ENCODE results near the gene SNED1.

Gene SNED1

DNA sequence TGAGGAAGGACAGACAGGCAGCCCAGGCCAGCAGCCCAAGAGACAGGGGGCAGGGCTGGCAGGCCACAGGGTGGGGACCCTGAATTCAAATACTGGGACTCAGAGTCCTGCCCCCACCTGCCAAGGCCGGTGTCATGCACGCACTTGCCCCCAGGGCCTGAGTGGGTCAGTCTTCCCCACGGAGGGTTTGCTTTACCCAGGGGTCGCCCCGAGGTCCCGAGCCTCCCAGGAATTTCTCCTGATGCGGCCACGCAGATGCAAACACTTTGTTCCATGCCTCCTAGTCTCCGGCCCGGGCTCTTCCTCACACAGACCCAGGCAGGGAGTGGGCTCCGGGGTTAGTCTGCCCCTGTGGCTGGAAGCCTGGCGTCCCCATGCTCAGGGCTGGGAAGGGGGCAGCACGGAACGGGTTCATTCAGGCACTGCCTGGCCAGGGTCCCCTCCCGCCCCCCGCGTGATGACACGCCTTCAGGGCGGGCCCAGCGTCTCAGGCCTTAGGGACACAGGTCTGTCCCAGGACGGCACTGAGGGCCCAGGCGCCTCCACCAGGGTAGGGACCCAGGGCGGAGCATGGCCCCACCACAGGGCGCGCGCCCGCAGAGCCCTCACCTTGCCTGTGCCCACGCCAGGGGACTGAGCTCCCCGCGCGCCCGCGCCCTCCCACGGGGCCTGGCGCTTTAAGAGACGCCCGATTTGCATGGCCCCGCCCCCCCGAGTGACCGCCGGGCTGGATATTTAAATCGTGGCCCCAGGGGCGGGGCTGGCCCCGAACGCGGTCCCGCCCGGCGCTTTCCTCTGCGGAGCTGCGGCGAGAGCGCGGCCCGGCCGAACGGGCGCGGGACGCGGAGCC lies at the start of gene SNED1:
TSS of gene SNED1 (plus strand) at position 763 of the 850 bp plus-strand sequence. CDS start 220 bp downstream, outside the sequence.
- peak within 1 kb of the TSS; percentile 49; the same call in 1 of the 2 replicates for H3K27ac ChIP-seq (ENCODE audit: extremely low read depth, low read depth, low read length)
- CTCF ChIA-PET, result no interaction called here
- POLR2A ChIA-PET, result interaction anchor here (1.0 to 1.2 kb wide), 2 partner anchors 12 to 104 kb away, joined by 3 to 5 read pairs; no protein-coding TSS in a partner anchor
- H3K4me3 ChIP-seq (ENCODE audit: low read depth, low read length), result peak within 1 kb of the TSS; percentile 56
- no peaks in the 10 kb centered on the region for H3K9me3 ChIP-seq (ENCODE audit: control insufficient read depth, insufficient read depth, low read depth, low read length)
- H3K4me1 ChIP-seq (ENCODE audit: control insufficient read depth, insufficient read depth, low read length), result peaks cover 6% of the 10 kb centered on the region; the same call in 1 of the 2 replicates
- peaks cover 0 to 15% of the 10 kb centered on the region in 2 experiments; a peak in 1 of 3 replicates for H3K36me3 ChIP-seq (ENCODE audit: control insufficient read depth in 2 of 2, insufficient read depth in 1 of 2, low read length in 2 of 2)
- TF ChIP-seq, protein P1, sequence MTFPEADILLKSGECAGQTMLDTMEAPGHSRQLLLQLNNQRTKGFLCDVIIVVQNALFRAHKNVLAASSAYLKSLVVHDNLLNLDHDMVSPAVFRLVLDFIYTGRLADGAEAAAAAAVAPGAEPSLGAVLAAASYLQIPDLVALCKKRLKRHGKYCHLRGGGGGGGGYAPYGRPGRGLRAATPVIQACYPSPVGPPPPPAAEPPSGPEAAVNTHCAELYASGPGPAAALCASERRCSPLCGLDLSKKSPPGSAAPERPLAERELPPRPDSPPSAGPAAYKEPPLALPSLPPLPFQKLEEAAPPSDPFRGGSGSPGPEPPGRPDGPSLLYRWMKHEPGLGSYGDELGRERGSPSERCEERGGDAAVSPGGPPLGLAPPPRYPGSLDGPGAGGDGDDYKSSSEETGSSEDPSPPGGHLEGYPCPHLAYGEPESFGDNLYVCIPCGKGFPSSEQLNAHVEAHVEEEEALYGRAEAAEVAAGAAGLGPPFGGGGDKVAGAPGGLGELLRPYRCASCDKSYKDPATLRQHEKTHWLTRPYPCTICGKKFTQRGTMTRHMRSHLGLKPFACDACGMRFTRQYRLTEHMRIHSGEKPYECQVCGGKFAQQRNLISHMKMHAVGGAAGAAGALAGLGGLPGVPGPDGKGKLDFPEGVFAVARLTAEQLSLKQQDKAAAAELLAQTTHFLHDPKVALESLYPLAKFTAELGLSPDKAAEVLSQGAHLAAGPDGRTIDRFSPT (tag by site-specific recombination; IDR thresholded peaks at IDR 0.05), result no peak
- TF ChIP-seq ZNF514 (tag by site-specific recombination; IDR thresholded peaks at IDR 0.05) (no peak), SP7 (tag by site-specific recombination; IDR thresholded peaks at IDR 0.05) (no peak), ZBTB20 (tag by site-specific recombination; IDR thresholded peaks at IDR 0.05) (peak; percentile 69; the same call in 1 of the 2 replicates), ZNF792 (tag by site-specific recombination; IDR thresholded peaks at IDR 0.05) (no peak), ZNF174 (tag by site-specific recombination; IDR thresholded peaks at IDR 0.05) (no peak), GLI4 (tag by site-specific recombination; IDR thresholded peaks at IDR 0.05) (no peak), SP3 (tag by site-specific recombination; IDR thresholded peaks at IDR 0.05) (peak; percentile 81), ZNF416 (tag by site-specific recombination; IDR thresholded peaks at IDR 0.05) (no peak), SALL2 (tag by site-specific recombination; IDR thresholded peaks at IDR 0.05; ENCODE audit: borderline replicate concordance) (no peak), ZNF112 (tag by site-specific recombination; IDR thresholded peaks at IDR 0.05) (no peak), ZNF768 (tag by site-specific recombination; IDR thresholded peaks at IDR 0.05) (no peak), ZNF530 (tag by site-specific recombination; IDR thresholded peaks at IDR 0.05; ENCODE audit: low read depth) (no peak), EGR2 (tag by site-specific recombination; IDR thresholded peaks at IDR 0.05; ENCODE audit: low read depth) (peak; percentile 41; the same call in 1 of the 2 replicates), ZFP41 (tag by site-specific recombination; IDR thresholded peaks at IDR 0.05; ENCODE audit: borderline replicate concordance) (no peak)
- TF ChIP-seq, protein P2, sequence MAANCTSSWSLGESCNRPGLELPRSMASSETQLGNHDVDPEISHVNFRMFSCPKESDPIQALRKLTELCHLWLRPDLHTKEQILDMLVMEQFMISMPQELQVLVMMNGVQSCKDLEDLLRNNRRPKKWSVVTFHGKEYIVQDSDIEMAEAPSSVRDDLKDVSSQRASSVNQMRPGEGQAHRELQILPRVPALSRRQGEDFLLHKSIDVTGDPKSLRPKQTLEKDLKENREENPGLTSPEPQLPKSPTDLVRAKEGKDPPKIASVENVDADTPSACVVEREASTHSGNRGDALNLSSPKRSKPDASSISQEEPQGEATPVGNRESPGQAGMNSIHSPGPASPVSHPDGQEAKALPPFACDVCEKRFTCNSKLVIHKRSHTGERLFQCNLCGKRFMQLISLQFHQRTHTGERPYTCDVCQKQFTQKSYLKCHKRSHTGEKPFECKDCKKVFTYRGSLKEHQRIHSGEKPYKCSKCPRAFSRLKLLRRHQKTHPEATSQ (tag by site-specific recombination; IDR thresholded peaks at IDR 0.05), result no peak
- TF ChIP-seq, protein P3, sequence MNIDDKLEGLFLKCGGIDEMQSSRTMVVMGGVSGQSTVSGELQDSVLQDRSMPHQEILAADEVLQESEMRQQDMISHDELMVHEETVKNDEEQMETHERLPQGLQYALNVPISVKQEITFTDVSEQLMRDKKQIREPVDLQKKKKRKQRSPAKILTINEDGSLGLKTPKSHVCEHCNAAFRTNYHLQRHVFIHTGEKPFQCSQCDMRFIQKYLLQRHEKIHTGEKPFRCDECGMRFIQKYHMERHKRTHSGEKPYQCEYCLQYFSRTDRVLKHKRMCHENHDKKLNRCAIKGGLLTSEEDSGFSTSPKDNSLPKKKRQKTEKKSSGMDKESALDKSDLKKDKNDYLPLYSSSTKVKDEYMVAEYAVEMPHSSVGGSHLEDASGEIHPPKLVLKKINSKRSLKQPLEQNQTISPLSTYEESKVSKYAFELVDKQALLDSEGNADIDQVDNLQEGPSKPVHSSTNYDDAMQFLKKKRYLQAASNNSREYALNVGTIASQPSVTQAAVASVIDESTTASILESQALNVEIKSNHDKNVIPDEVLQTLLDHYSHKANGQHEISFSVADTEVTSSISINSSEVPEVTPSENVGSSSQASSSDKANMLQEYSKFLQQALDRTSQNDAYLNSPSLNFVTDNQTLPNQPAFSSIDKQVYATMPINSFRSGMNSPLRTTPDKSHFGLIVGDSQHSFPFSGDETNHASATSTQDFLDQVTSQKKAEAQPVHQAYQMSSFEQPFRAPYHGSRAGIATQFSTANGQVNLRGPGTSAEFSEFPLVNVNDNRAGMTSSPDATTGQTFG (tag by site-specific recombination; IDR thresholded peaks at IDR 0.05; ENCODE audit: borderline replicate concordance), result no peak
- TF ChIP-seq, protein P4, sequence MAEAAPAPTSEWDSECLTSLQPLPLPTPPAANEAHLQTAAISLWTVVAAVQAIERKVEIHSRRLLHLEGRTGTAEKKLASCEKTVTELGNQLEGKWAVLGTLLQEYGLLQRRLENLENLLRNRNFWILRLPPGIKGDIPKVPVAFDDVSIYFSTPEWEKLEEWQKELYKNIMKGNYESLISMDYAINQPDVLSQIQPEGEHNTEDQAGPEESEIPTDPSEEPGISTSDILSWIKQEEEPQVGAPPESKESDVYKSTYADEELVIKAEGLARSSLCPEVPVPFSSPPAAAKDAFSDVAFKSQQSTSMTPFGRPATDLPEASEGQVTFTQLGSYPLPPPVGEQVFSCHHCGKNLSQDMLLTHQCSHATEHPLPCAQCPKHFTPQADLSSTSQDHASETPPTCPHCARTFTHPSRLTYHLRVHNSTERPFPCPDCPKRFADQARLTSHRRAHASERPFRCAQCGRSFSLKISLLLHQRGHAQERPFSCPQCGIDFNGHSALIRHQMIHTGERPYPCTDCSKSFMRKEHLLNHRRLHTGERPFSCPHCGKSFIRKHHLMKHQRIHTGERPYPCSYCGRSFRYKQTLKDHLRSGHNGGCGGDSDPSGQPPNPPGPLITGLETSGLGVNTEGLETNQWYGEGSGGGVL (tag by site-specific recombination; IDR thresholded peaks at IDR 0.05), result no peak
- TF ChIP-seq, protein P5, sequence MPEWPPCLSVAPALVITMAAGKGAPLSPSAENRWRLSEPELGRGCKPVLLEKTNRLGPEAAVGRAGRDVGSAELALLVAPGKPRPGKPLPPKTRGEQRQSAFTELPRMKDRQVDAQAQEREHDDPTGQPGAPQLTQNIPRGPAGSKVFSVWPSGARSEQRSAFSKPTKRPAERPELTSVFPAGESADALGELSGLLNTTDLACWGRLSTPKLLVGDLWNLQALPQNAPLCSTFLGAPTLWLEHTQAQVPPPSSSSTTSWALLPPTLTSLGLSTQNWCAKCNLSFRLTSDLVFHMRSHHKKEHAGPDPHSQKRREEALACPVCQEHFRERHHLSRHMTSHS (tag by site-specific recombination; IDR thresholded peaks at IDR 0.05), result no peak
- TF ChIP-seq, protein P6, sequence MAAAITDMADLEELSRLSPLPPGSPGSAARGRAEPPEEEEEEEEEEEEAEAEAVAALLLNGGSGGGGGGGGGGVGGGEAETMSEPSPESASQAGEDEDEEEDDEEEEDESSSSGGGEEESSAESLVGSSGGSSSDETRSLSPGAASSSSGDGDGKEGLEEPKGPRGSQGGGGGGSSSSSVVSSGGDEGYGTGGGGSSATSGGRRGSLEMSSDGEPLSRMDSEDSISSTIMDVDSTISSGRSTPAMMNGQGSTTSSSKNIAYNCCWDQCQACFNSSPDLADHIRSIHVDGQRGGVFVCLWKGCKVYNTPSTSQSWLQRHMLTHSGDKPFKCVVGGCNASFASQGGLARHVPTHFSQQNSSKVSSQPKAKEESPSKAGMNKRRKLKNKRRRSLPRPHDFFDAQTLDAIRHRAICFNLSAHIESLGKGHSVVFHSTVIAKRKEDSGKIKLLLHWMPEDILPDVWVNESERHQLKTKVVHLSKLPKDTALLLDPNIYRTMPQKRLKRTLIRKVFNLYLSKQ (tag by site-specific recombination; IDR thresholded peaks at IDR 0.05; ENCODE audit: borderline replicate concordance), result no peak
- TF ChIP-seq, protein P7, sequence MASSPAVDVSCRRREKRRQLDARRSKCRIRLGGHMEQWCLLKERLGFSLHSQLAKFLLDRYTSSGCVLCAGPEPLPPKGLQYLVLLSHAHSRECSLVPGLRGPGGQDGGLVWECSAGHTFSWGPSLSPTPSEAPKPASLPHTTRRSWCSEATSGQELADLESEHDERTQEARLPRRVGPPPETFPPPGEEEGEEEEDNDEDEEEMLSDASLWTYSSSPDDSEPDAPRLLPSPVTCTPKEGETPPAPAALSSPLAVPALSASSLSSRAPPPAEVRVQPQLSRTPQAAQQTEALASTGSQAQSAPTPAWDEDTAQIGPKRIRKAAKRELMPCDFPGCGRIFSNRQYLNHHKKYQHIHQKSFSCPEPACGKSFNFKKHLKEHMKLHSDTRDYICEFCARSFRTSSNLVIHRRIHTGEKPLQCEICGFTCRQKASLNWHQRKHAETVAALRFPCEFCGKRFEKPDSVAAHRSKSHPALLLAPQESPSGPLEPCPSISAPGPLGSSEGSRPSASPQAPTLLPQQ (tag by site-specific recombination; IDR thresholded peaks at IDR 0.05), result peak; percentile 94
- TF ChIP-seq, protein P8, sequence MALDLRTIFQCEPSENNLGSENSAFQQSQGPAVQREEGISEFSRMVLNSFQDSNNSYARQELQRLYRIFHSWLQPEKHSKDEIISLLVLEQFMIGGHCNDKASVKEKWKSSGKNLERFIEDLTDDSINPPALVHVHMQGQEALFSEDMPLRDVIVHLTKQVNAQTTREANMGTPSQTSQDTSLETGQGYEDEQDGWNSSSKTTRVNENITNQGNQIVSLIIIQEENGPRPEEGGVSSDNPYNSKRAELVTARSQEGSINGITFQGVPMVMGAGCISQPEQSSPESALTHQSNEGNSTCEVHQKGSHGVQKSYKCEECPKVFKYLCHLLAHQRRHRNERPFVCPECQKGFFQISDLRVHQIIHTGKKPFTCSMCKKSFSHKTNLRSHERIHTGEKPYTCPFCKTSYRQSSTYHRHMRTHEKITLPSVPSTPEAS (tag by site-specific recombination; IDR thresholded peaks at IDR 0.05), result no peak
